ENCODE data around the gene C1QTNF8. TPM values are rescaled to one million over a fixed set of nuclear protein-coding genes. Genes with fewer than 3 reads are reported as not detected.

Gene C1QTNF8
- polyA plus RNA-seq, 3 donors: 0.06 TPM; not detected in 2

DNA sequence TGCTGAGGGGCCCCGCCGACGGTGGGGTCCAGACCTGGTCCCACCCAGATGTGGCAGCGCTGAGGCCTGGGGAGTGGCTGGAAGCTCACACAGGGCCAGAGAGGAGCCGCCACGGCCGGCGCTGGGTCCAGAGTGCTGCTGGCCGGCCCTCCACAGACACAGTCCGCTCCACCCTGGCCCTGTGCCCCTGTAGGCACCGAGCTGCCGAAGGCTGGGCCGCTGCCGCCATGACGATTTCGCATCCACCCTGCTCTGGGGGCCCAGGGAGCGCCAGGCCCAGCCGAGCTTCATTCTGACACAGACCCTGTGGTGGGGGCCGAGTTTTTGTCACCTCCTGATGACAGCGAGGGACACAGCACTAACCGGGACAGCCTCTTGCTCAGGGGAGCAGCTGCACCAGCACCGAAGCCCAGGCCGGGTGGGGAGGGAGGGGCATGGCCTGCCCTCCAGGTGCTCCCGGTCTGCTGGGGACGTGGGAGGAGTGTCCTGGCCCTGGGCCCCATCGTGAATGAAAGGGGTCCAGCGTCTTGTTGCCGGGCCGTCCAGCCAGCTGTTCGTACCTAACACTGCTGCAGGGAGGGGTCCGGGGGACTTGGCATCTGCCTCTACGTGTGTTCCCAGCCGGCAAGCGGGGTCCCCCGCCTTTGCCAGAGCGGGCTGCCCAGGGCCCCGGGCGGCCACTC, 50.6 kb downstream of the C1QTNF8 start:
- DNase-seq: no peak

DNA sequence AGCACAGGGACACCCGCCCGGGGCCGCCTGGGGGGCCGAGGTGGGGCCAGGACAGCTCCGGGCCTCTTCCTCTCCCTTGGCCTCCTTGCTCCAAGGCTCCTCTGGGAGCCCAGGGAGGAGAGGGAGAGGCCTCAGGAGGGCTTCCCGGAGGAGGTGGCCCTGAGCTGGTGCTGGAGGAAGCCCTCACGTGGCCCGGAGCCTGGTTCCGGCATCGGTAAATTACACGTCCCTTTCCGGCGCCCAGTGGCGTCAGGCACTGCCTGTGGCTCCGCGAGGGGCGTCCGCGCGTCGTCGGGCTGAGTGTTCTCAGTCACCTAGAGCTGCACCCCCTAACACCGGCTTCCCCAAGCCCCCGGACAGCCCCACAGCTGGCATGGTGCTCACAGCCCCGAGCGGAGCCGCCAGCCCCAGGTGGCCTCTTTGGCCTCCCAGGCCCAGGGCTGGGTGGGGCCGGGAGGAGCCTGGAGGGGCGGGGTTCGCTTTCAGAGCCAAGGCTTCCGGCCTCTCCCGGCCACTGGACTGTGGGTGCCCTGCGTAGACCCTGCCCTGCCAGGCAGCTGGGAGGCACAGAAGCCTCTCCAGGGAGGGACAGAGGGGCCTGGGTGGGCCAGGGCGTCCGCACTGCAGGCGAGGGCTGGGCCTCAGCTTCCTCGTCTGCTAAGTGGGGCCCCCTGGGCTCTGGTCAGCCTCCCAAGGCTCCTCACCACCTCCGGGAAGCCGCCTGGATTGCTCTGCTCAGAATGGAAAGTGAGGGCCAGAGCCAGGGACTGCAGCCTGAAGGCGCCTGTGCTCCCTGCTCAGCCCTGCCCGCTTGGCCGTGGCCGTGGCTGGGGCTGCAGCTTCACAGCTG, 51.4 kb downstream of the C1QTNF8 start:
- no peak for DNase-seq

DNA sequence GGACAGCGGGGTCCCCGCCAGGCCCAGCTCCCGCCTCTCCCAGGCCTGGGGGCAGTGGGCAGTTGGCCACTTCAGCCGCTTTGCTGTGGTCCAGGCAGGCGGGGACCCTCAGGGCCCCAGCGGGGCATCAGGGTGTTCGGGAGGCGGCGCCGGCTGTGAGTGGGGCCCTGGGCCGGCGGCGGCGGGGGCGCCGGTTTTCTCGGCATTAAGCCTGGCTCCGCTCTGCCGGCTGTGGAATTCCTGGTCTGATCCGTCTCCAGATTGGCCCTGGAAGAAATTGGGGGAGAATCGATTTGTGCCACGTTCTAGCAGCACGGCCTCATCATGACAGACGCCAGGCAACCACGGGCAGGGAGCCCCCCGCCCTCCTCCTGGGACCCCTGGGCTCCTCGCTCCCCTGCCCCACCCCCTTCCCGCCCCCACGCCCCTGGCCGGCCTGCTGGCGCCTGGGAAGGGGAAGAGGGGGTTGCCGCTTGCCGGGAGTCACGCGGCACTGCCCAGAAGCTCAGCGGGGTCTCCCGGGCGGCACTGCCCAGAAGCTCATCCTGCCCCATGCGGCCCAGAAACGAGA, 52.1 kb downstream of the C1QTNF8 start:
- DNase-seq: no peak

DNA sequence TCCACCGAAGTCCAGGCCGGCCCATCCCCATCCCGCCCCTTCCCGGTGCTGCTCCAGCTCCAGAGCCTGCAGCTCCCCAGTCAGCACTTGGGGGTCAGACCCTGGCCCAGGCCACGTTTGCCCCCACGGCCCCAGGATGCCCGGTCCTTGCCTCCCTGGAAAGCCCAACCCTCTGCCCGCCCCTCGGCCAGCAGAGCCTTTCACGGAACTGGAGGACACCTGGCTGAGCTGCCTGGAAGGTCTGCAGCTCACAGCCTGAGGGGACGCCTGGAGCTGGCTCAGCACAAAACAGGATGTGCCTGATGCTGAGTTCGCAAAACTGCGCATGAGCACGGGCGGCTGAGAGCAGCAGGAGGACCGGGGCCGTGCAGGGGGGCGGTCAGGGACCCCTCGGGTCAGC, 53.2 kb downstream of the C1QTNF8 start:
- no peak for DNase-seq

DNA sequence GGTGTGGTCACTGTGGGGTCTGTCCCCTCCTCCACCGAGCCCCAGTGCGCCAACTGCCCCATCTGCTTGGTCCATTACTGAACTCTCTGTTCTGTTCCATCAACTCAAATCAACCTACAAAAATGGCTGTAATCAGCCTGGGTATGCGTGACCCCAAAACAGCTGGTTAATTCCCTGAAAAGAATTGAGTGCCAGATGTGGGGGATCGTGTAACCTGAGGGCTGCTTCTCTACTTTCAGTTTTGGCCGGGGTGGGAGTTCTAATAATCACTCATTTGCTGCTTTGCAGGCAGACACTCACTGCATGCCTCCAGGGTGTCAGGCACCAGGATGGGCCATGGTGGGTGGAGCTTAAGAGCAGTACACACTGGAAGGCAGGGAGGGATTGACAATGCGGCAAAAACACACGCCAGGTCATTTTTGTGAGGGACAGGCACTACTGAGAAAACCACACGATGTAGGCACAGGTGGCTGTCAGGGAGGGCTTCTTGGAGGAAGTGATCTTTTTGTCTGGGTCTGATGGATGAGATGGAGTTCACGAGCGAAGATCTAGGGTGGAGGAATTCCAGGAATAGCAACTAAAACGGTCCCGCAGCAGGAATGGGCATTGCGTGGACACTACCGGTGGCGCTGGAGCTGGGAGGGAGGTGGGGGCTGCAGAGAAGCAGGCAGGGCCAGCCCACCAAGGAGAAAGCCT, 53.8 kb downstream of the C1QTNF8 start:
- no peak for DNase-seq

DNA sequence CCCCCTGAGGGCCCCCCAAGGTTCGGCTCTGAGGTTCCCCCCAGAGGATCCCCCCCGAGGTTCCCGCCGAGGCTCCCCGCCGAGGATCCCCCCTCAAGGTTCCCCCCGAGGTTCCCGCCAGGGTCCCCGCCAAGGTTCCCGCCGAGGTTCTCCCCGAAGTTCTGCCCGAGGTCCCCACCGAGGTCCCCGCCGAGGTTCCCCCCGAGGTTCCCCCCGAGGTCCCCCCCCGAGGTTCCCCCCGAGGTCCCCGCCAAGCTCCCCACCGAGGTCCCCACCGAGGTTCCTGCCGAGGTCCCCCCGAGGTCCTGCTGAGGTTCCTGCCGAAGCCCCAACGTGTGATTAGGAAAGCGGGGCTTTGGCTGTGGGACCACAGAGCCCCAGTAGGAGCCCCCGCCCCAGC, 55.7 kb downstream of the C1QTNF8 start:
- DNase-seq: no peak

DNA sequence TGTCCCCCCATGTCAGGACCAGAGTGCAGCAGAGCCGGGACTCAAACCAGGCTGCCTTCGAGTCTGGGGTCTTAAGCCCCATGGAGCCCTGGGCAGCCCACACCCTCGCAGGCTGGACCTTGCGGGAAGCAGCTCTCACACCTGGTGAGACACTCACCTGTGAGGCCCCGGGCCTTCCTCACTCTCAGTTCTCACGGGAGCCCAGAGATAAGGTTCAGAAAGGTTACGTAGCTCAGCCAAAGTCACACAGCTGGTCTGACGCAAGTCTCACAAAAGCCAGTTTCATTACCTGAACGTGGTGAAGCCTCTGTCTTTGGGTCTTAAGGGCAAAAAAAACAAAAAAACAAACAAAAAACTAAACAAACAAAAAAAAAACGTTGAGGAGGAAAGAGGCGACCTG, 56.3 kb downstream of the C1QTNF8 start:
- no peak for DNase-seq

DNA sequence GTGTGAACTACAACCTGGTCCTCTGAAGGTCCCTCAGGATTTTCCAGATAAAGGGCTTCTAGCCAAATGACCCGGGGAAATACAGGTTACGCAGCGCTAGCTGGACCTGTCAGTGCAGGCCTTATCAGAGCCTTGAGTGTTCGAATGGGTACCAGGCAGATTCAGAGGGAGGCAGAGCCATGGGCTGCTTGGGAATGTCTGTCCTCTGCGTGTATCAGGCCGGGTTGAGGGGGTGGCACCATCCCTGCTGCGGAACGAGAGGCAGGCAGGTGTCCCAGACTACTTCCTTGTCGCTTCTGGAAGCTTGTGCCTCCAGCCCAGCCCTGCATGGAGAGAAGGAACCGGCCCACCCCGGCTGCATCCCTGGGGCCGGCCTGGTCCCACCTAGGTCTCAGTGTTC, 57.1 kb downstream of the C1QTNF8 start:
- DNase-seq: no peak

Other genes with a start within 250 kb of the C1QTNF8 start
- gene LMF1, start 125.3 kb downstream of the C1QTNF8 start, polyA plus RNA-seq (ENCODE audit: insufficient read length in 3 of 3): 10 to 100 TPM; 17.9 to 26.7 (median 22.0) TPM
- 1 to 10 TPM; 3.3 to 5.1 (median 3.5) TPM for gene SOX8, start 114.5 kb downstream of the C1QTNF8 start, polyA plus RNA-seq (ENCODE audit: insufficient read length in 3 of 3)
- under 1 TPM; 0.16 to 0.43 (median 0.17) TPM for gene SSTR5, start 23.5 kb downstream of the C1QTNF8 start, polyA plus RNA-seq (ENCODE audit: insufficient read length in 3 of 3)
- 10 to 100 TPM; 27.6 to 32.8 (median 28.7) TPM for gene CACNA1H, start 56.9 kb upstream of the C1QTNF8 start, polyA plus RNA-seq (ENCODE audit: insufficient read length in 3 of 3)
- 1 to 10 TPM in 2 of 3 donors, under 1 TPM in 1; 0.93 to 2.3 (median 1.1) TPM for gene TPSG1, start 129.0 kb upstream of the C1QTNF8 start, polyA plus RNA-seq (ENCODE audit: insufficient read length in 3 of 3)
- gene TPSB2, start 133.9 kb upstream of the C1QTNF8 start, polyA plus RNA-seq (ENCODE audit: insufficient read length in 3 of 3): under 1 TPM in 2 of 3 donors, not detected in 1; 0.19 to 0.22 TPM
- gene TPSAB1, start 144.5 kb upstream of the C1QTNF8 start, polyA plus RNA-seq (ENCODE audit: insufficient read length in 3 of 3): under 1 TPM in 1 of 3 donors, not detected in 2; 0.38 TPM
- under 1 TPM in 1 of 3 donors, not detected in 2; 0.32 TPM for gene TPSD1, start 159.8 kb upstream of the C1QTNF8 start, polyA plus RNA-seq (ENCODE audit: insufficient read length in 3 of 3)
- gene UBE2I, start 213.4 kb upstream of the C1QTNF8 start, polyA plus RNA-seq (ENCODE audit: insufficient read length in 3 of 3): 100 to 1,000 TPM; 147 to 171 (median 165) TPM
- 1 to 10 TPM; 5.9 to 7.8 (median 7.0) TPM for gene BAIAP3, start 237.4 kb upstream of the C1QTNF8 start, polyA plus RNA-seq (ENCODE audit: insufficient read length in 3 of 3)